ENCODE data around the gene TMEM87B. TPM values are rescaled to one million over a fixed set of nuclear protein-coding genes. Genes with fewer than 3 reads are reported as not detected.
"Not testable (repeated sequence)": the region's sequence is repeated elsewhere in the genome, so short reads cannot be mapped to it uniquely, and the experiment has no call there.

TMEM87B gene
- total and polyA plus RNA-seq, 11 donors, result 3.1 to 18.5 (median 7.9) TPM

DNA sequence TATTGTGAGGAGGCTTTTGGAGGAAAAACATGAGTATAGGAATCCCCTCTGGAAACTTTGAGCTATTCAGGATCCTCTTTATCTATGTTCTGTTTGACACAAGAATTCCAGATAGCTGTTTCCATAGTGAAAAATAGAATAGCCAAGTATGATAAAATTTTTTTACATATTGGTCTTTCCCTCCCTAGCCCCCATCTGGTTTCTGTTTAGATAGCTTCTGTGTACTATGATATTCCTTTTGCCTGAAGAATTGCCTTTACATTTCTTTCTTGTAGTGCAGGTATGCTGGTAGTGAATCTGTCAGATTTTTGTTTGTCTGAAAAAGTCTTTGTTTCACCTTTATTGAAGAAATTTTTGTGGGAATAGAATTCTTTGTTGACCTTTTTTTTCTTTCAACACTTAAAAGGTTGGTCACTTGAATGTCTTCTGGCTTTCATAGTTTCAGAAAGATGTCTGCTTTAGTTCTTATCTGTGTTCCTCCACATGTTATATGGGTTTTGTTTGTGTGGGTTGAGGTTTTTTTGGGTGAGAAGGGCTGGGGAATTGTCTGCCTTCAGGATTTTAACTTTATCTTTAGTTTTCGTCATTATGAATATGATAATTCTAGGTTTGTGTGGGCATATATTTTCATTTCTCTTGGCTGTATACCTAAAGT lies 53.2 kb downstream of the TMEM87B start:
- Histone ChIP-seq H3K27ac (no peak overlapping the region), H3K4me3 (no peak overlapping the region), H3K9me3 (peaks cover 0 to 23% (median 9%) of the 10 kb centered on the region in 12 donors), H3K4me1 (no peaks in the 10 kb centered on the region), H3K27me3 (no peaks in the 10 kb centered on the region), H3K36me3 (peaks cover 0 to 100% (median 84%) of the 10 kb centered on the region in 9 donors)
- TF ChIP-seq CTCF (IDR thresholded peaks at IDR 0.05) (no peak), POLR2A (IDR thresholded peaks at IDR 0.05) (no peak)
- 81 to 92% (median 84%) methylated on average over 1 of the region's 1 CpG for WGBS, 4 donors
- ATAC-seq, result no peak
- DNase-seq, result no peak
- intact Hi-C loops (cut with DNase I), result no loop called here

GRCh38 chr2:112109278-112109677 lies 54.2 kb downstream of the TMEM87B start:
- H3K27me3 ChIP-seq, result no peaks in the 10 kb centered on the region
- no peak for TF ChIP-seq CTCF (IDR thresholded peaks at IDR 0.05)
- TF ChIP-seq POLR2A (IDR thresholded peaks at IDR 0.05), result no peak
- no peak for DNase-seq
- H3K9me3 ChIP-seq, result peaks cover 0 to 23% (median 9%) of the 10 kb centered on the region in 12 donors
- H3K36me3 ChIP-seq, result peaks cover 0 to 92% (median 76%) of the 10 kb centered on the region in 9 donors
- no peaks in the 10 kb centered on the region for H3K4me1 ChIP-seq
- no peak overlapping the region for H3K27ac ChIP-seq
- no peak for ATAC-seq
- intact Hi-C loops (cut with DNase I), result no loop called here
- no peak overlapping the region for H3K4me3 ChIP-seq

GRCh38 chr2:112110966-112111365 lies 55.9 kb downstream of the TMEM87B start:
- 94 to 100% (median 98%) methylated on average over 1 of the region's 1 CpG for WGBS, 4 donors
- peaks cover 0 to 82% (median 62%) of the 10 kb centered on the region in 9 donors for H3K36me3 ChIP-seq

DNA sequence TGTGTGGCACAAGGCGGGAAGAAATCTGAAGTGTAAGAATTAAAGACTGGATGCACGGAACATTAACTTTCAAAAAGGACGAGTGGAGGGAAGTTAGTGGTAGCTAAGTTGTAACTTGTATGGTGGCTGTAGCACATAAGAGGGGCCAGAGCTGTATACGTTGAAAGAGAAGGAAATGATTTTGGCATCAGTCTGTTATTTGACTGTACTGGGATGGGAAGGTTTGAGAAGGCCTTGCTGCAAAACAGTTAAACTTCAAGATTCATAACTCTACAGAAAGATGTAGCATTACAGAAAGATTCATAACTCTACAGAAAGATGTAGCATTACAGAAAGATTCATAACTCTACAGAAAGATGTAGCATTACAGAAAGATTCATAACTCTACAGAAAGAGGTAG lies 58.3 kb downstream of the TMEM87B start:
- DNase-seq; H3K27me3 ChIP-seq; intact Hi-C loops (cut with DNase I); ATAC-seq; H3K27ac ChIP-seq; H3K4me1 ChIP-seq; H3K4me3 ChIP-seq: not testable (repeated sequence)
- 95 to 98% (median 97%) methylated on average over 4 of the region's 4 CpGs for WGBS, 4 donors
- Histone ChIP-seq H3K9me3 (peaks cover 0 to 20% (median 9%) of the 10 kb centered on the region in 12 donors), H3K36me3 (peaks cover 0 to 82% (median 64%) of the 10 kb centered on the region in 9 donors)

More at GRCh38 chr2:112110966-112111365, 55.9 kb downstream of the TMEM87B start:
- TF ChIP-seq CTCF (IDR thresholded peaks at IDR 0.05) (no peak), POLR2A (IDR thresholded peaks at IDR 0.05) (no peak)
- no peak for ATAC-seq
- H3K4me1 ChIP-seq, result no peaks in the 10 kb centered on the region
- H3K27ac ChIP-seq, result no peak overlapping the region
- no peak overlapping the region for H3K4me3 ChIP-seq
- intact Hi-C loops (cut with DNase I), result no loop called here
- H3K27me3 ChIP-seq, result no peaks in the 10 kb centered on the region
- peaks cover 0 to 23% (median 9%) of the 10 kb centered on the region in 12 donors for H3K9me3 ChIP-seq
- DNase-seq, result no peak

- no peaks in the 10 kb centered on the region for H3K9me3 ChIP-seq
- no peak overlapping the region for H3K4me3 ChIP-seq
- no peak overlapping the region for H3K27ac ChIP-seq
- WGBS, 4 donors, result 91 to 94% (median 93%) methylated on average over 4 of the region's 4 CpGs
- ATAC-seq, result no peak
- no peak for DNase-seq
- H3K36me3 ChIP-seq, result peaks cover 0 to 45% (median 38%) of the 10 kb centered on the region in 9 donors
- intact Hi-C loops (cut with DNase I), result no loop called here
- H3K27me3 ChIP-seq, result no peaks in the 10 kb centered on the region
- TF ChIP-seq CTCF (IDR thresholded peaks at IDR 0.05), result no peak
- TF ChIP-seq POLR2A (IDR thresholded peaks at IDR 0.05), result no peak
- H3K4me1 ChIP-seq, result no peaks in the 10 kb centered on the region
These were observed 63.1 kb downstream of the TMEM87B start for GRCh38 chr2:112118148-112118547.

Measured in heart left ventricle (tissue), 16 donors.